Fibroblast of skin of abdomen (primary cell): ENCODE measurements around the gene F7.
"Not testable (repeated sequence)": the region's sequence is repeated elsewhere in the genome, so short reads cannot be mapped to it uniquely, and the experiment has no call there.

Experiments
- DNase-seq: peaks from one replicate; pipeline ENCODE4 v3.0.0-alpha.2; 2013

F7 gene

GRCh38 chr13:113102727-113103126 lies 2.9 kb upstream of the F7 start:
- no peak for DNase-seq

GRCh38 chr13:113103646-113104045 lies 1.9 kb upstream of the F7 start:
- DNase-seq, result no peak

DNA sequence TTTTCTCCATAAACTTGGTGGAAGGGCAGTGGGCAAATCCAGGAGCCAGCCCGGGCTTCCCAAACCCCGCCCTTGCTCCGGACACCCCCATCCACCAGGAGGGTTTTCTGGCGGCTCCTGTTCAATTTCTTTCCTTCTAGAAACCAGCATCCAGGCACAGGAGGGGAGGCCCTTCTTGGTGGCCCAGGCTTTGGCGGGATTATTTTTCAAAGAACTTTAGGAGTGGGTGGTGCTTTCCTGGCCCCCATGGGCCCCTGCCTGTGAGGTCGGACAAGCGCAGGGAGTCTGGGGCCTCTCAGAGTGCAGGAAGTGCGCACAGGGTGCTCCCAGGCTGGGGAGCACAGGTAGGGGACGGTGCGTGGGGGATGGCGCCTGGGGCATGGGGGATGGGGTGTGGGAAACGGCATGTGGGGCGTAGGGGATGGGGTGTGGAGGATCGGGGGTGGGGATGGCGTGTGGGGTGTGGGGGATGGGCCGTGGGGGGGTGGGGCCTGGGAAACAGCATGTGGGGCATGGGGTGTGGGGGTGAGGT lies 396 bp downstream of the F7 start:
- no peak for DNase-seq

GRCh38 chr13:113106711-113107351 lies 1.2 kb downstream of the F7 start:
- DNase-seq, result no peak

DNA sequence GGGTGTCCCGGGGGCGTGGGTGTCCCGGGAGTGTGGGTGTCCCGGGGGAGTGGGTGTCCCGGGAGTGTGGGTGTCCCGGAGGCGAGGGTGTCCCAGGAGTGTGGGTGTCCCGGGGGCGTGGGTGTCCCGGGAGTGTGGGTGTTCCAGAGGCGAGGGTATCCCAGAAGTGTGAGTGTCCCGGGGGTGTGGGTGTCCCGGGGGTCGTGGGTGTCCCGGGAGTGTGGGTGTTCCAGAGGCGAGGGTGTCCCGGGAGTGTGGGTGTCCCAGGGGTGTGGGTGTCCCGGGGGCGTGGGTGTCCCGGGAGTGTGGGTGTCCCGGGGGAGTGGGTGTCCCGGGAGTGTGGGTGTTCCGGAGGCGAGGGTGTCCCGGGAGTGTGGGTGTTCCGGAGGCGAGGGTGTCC lies 2.9 kb downstream of the F7 start:
- not testable (repeated sequence) for DNase-seq

GRCh38 chr13:113109151-113110047 lies 3.8 kb downstream of the F7 start:
- no peak for DNase-seq

- no peak for DNase-seq
Measured at GRCh38 chr13:113110048-113110851, 4.7 kb downstream of the F7 start.

GRCh38 chr13:113110852-113111315 lies 5.3 kb downstream of the F7 start:
- no peak for DNase-seq

GRCh38 chr13:113111821-113112220 lies 6.2 kb downstream of the F7 start:
- DNase-seq, result not testable (repeated sequence)

DNA sequence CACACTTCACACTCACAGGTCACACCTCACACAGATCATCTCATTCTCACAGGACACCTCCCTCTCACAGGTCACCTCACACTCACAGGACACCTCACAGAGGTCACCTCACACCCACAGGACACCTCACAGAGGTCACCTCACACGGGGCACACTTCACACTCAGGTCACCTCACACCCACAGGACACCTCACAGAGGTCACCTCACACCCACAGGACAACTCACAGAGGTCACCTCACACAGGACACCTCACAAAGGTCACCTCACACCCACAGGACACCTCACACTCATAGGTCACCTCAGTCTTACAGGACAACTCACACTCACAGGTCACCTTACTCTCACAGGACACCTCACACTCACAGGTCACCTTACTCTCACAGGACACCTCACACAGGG lies 6.9 kb downstream of the F7 start:
- not testable (repeated sequence) for DNase-seq

DNA sequence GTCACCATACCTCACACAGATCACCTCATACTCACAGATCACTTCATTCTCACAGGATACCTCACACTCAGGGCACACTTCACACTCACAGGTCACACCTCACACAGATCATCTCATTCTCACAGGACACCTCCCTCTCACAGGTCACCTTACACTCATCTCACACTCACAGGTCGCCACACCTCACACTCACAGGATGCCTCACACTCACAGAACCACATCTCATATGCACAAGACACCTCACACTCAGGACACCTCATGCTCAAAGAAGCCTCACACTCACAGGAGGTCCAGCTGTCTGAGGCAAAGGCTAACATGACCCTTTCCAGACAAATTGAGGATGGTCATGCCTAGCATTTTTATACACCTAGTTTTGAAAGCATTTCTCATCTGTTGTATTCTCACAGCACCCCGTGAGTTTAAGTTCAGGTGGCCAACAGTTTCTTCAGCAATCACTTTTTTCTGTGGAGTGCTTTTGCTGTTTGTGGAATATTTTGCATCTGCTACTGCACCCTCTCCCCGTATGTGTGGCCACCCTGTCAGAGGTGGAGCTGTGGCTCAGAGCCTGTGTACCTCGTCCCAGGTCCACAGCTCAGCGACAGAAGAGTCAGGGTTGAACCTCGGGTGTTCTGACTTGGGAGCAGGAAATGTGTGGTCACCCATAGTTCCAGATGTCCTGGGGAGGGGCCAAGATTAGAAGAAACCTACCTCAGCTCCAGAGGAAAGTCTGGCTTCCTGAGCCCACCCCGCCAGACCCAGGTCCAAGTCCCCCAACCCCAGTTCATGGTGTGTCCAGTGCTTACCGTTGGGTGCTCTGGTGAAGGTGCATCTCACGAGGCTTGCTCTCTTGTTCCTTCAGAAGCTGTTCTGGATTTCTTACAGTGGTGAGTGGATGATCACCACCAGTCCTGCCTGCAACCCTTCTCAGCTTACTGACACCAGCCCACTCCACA lies 7.6 kb downstream of the F7 start:
- DNase-seq, result no peak

GRCh38 chr13:113113846-113114271 lies 8.3 kb downstream of the F7 start:
- DNase-seq, result no peak

DNA sequence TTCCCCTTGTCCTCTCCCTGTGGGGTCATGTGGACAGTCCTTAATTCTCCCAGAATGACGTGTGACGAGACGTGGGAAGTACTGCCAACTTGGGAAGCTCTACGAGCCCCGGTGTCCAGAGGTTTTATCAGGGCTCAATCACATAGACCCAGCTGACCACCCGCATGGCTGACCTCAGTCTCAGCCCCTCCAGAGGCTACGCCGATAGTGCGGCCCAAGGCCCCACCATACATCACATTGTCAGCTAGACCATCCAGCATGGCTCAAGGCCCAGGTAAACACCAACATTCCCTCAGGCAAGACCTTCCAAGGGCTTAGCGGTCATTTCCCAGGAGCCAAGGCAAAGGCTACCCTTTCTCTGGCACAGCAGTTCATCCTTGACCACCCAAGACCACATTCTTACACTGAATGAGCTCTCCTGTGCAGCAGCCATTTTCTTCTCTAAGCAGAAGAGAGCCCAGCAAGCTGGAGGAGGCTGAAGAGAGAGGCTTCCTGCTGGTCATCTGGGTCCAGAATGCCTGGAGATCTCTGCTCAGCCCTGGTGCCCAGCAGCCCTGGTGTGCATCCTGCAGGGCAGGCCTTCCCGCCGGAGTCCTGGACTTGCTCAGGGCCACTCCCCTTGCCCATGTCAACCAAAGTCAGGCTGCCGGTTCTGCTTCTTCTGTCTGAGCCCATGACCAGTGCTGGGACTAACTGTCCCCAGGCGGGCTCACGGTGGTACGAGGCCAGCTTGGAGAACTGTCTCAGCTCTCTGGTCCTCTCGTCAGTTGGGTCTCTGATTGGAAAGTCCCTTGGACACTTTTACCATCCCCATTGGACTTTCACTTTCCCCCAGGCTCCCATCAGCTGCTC lies 9.1 kb downstream of the F7 start:
- DNase-seq, result no peak

GRCh38 chr13:113115363-113116205 lies 10.0 kb downstream of the F7 start:
- DNase-seq, result no peak

DNA sequence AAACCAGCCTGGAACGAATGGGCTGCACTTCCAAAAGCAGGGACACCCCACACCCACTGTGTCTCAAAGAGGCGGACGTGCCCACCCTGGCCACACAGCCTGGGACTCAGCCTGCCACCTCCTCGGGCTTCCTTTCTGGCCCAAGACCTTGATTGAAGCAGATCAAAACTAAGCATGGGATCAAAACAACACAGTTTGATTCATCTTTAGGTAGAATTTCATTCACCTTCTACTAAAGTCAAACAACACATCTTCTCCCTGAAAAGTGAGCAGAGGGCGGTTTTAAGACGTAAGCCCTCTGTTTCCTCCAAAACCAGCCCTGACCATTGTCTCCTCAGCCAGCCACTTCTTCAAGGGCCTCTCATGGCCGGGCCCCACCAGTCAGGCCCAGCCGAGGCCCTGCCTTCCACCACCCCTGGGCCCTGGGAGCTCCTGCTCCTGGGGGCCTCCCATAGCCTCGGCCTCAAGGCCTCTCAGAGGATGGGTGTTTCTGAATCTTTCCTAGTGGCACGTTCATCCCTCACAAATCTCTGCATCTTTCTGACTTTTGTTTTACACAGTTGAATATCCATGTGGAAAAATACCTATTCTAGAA lies 10.7 kb downstream of the F7 start:
- no peak for DNase-seq

- DNase-seq, result no peak
Measured at GRCh38 chr13:113116871-113117271, 11.3 kb downstream of the F7 start.

GRCh38 chr13:113117335-113117872 lies 11.8 kb downstream of the F7 start:
- no peak for DNase-seq

GRCh38 chr13:113117911-113118260 lies 12.3 kb downstream of the F7 start:
- no peak for DNase-seq
